CD4-positive, alpha-beta T cell treated with Interleukin-12 subunit alpha and Interleukin-12 subunit beta, for 1 hour (primary cell): Measurements from ENCODE around the gene TAGAP.
"Not testable (repeated sequence)": the region's sequence is repeated elsewhere in the genome, so short reads cannot be mapped to it uniquely, and the experiment has no call there.

Experiments
- DNase-seq: peaks from one replicate; pipeline ENCODE4 v3.0.0-alpha.2; 2020

TAGAP gene

GRCh38 chr6:159043947-159044346 lies 844 bp downstream of the TAGAP start:
- DNase-seq, result peak; percentile 63

GRCh38 chr6:159043251-159043650 lies 1.5 kb downstream of the TAGAP start:
- peak; percentile 77 for DNase-seq

DNA sequence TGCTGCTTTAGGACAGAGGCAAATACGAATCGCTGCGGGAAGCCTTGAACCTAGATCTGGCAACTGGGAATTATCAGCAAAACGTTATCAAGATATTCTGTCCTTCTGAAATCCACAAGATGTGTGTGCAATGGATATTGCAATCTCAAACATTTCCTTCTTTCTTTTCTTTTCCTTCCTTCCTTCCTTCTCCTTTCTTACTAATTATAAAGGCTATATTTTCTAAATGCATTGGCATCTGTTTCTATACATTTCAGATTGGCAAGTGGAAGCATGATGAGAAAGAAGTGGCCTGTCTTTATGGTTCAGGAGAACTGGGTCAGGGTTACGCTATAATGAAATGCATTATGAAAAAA lies 2.0 kb downstream of the TAGAP start:
- DNase-seq, result no peak

GRCh38 chr6:159042003-159042825 lies 2.6 kb downstream of the TAGAP start:
- DNase-seq, result peak; percentile 92

DNA sequence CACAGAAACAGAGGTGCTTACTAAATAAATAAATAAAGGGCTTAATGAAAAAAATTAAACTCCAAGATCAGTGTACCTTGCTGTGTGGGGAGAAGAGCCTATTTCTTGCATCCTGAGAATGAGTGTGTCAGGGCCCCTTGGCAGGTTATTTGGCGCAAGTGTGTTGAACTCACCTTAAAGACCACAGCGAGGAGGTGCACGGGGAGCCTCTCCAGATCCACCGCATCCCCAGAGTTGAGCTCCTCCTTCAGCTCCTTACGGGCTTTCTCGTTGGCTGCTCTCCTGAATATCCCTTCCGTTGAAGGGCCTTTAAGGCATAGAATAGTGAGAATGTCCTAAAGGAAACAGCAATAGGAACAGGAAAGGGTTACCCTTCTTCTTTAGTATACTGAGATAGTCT lies 3.6 kb downstream of the TAGAP start:
- no peak for DNase-seq

DNA sequence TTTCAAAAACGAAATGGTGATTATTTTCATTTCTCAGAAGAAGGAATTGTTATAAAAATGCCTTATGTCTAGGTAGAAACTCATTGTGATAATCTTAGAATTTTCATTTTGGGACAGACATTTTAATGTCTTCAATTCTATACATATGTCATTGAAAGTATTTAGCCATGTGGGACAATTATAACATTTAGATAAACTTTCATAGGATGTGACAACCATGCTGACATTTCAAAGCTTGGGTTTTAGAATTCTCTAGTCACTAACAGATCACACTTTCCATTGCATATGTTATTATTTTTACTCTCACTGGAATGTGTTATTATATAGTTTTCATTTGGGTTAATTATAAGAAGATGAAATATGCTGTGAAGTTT lies 4.9 kb downstream of the TAGAP start:
- no peak for DNase-seq

GRCh38 chr6:159038914-159039884 lies 5.6 kb downstream of the TAGAP start:
- peak; percentile 70 for DNase-seq

DNA sequence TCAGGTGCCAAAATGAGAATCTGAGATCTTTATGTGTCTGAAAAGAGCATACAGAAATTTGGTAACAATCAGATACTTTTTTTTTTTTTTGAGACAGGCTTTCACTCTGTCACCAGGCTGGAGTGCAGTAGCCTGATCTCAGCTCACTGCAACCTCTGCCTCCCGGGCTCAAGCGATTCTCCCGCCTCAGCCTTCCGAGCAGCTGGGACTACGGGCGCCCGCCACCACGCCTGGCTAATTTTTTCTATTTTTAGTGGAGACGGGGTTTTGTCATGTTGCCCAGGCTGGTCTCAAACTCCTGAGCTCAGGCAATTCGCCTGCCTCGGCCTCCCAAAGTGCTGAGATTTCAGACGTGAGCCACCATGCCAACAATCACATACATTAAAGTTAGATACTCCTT lies 6.5 kb downstream of the TAGAP start:
- DNase-seq, result peak; percentile 27

DNA sequence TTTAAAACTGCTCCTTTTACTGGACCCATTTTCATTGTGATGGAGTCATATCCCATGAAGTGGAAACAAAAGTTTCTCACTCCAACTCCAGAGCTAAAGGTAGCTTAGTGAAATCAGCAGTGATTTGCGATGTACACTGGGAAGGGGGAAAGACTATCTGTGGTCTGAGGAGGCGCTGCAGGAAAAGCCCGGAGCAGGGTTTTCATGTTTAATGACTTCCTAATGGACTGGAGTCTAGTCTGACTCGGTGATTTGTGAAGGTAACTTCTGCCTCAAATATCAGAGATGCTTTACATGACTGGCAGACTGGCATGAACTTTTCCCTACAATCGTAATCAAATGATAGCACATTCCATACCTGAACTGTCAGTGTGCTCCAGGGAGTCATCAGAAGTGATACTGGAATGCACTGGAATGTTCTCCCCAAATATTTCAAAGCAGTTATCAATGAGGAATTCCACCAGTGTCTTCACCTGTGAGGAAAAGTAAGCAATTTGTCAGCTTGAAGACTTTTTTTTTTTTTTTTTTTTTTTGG lies 7.0 kb downstream of the TAGAP start:
- no peak for DNase-seq

- peak; percentile 45 for DNase-seq
Measured at GRCh38 chr6:159036673-159037072, 8.1 kb downstream of the TAGAP start.

DNA sequence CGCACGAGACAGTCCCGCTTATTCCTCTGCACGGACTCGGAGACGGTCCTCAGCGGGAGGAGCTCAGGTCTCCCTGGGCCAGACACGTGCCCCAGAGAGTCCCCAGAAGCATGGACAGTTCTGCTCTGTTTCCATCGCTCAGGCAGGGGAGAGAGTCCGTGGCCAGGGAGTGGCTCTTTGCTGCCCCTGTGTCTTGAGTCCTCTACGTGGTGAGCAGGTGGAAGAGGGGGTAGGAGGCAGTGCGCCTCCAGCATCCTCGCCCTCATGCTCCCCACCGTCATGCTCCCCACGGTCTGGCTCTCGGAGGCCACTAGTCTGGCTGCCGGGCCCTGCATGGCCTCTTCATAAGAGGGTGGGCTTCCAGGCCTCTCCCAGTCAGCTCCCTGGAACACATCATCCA lies 8.9 kb downstream of the TAGAP start:
- DNase-seq, result peak; percentile 30

DNA sequence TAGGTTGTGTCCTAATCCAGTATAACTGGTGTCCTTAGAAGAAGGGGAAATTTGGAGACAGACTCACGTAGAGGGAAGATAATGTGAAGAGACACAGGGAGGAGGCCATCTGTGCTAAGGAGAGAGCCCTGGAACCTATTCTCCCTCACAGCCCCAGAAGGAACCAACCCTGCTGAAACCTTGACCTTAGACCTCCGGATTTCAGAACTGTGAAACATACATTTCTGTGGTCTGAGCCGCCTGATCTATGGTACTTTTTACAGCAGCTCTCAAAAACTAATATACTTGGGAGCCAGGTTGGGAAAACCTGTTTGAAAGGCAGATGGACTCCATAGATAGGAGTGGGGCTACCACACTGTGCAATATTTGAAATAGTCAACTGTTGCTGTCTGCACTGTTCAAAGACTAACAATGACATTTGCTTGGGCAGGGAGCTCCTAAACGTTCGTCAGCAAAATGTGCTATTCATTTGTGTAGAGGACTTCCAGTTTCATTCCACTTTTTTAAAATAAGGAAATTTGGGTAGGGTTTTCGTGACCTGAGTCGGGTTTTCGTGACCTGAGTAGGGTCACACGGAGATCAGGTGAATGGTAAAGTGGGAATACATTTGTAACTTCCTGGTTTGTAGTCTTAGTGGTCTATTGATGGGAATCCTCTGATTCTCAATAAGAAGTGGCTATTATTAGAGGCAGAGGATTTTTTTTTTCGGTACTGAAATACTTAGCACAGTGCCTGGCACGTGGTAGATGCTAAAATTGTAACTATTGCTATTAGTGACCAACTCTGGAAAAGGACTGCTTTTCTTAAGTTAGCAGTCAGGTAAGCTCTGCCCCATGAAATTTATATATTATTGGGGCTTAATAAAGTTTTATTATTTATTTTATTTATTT lies 11.4 kb downstream of the TAGAP start:
- DNase-seq, result no peak

GRCh38 chr6:159031846-159032245 lies 12.9 kb downstream of the TAGAP start:
- no peak for DNase-seq

- DNase-seq, result no peak
Measured at GRCh38 chr6:159030168-159030567, 14.6 kb downstream of the TAGAP start.

DNA sequence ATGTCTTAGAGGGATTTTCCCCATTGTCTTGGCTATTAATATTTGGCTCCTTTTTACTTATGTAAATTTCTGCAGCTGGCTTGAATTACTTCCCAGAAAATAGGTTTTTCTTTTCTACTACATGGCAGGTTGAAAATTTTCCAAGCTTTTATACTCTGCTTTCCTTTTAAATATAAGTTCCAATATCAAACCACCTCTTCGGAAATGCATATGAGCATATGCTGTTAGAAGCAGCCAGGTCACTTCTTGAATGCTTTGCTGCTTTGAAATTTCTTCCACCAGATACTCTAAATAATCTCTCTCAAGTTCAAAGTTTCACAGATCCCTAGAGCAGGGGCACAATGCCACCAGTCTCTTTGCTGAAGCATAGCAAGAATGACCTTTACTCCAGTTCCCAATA lies 19.6 kb downstream of the TAGAP start:
- not testable (repeated sequence) for DNase-seq

GRCh38 chr6:159023893-159024292 lies 20.9 kb downstream of the TAGAP start:
- DNase-seq, result no peak

GRCh38 chr6:159020011-159020410 lies 24.8 kb downstream of the TAGAP start:
- no peak for DNase-seq

GRCh38 chr6:159017757-159018559 lies 26.8 kb downstream of the TAGAP start:
- DNase-seq, result no peak

DNA sequence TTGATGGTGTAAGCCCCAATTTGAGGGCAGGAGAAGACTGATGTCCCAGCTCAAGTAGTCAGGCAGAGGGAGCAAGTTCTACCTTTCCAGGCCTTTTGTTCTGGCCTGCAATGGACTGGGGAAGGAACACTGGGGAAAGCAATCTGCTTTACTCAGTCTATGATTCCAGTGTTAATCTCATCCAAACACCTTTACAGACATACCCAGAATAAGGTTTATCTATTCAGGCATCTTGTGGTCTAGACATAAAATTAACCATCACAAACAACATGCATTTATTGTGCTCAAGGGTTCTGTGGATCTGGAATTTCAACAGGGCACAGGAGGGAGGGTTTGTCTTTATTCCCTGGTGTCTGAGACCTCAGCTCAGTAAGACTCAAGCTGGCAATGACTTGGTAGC lies 30.4 kb downstream of the TAGAP start:
- DNase-seq, result no peak

GRCh38 chr6:159013229-159013628 lies 31.6 kb downstream of the TAGAP start:
- DNase-seq, result no peak

GRCh38 chr6:159012201-159012600 lies 32.6 kb downstream of the TAGAP start:
- DNase-seq, result no peak
